ENCODE measurements around the gene VSIG10.
"Not testable (repeated sequence)": the region's sequence is repeated elsewhere in the genome, so short reads cannot be mapped to it uniquely, and the experiment has no call there.

The VSIG10 gene

GRCh38 chr12:118032188-118032587 lies 71.6 kb downstream of the VSIG10 start:
- H3K4me3 ChIP-seq (ENCODE audit: low read length): no peak overlapping the region
- DNase-seq (ENCODE audit: low read depth): no peak
- TF ChIP-seq, protein P1, sequence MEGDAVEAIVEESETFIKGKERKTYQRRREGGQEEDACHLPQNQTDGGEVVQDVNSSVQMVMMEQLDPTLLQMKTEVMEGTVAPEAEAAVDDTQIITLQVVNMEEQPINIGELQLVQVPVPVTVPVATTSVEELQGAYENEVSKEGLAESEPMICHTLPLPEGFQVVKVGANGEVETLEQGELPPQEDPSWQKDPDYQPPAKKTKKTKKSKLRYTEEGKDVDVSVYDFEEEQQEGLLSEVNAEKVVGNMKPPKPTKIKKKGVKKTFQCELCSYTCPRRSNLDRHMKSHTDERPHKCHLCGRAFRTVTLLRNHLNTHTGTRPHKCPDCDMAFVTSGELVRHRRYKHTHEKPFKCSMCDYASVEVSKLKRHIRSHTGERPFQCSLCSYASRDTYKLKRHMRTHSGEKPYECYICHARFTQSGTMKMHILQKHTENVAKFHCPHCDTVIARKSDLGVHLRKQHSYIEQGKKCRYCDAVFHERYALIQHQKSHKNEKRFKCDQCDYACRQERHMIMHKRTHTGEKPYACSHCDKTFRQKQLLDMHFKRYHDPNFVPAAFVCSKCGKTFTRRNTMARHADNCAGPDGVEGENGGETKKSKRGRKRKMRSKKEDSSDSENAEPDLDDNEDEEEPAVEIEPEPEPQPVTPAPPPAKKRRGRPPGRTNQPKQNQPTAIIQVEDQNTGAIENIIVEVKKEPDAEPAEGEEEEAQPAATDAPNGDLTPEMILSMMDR (conservative IDR thresholded peaks at IDR 0.05; ENCODE audit: low read length): no peak

- no peak for DNase-seq (ENCODE audit: low read depth)
- TF ChIP-seq, protein P1 (conservative IDR thresholded peaks at IDR 0.05; ENCODE audit: low read length): no peak
- no peak overlapping the region for H3K4me3 ChIP-seq (ENCODE audit: low read length)
Observed at GRCh38 chr12:118029166-118029565, 74.6 kb downstream of the VSIG10 start.

DNA sequence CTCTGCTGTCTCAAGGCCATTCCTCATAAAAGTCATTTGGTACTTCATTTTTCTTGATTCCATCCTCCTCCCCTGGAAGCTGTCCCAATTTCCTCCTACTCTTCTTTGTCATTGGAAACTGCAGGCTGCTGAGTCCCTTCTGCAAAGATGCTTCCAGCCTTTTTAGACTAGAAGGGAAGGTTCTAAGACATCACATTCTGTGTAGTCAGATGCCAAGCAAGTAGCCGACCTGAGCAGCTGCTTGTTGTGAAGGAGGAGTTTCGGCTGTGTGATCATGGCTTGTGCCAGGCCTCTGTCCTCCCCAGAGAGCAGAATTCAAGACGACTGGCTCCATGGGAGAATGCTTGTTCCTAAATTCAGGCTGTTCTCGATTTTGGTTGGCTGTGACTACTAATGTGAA lies 78.6 kb downstream of the VSIG10 start:
- no peak for DNase-seq (ENCODE audit: low read depth)
- no peak overlapping the region for H3K4me3 ChIP-seq (ENCODE audit: low read length)
- TF ChIP-seq, protein P1 (conservative IDR thresholded peaks at IDR 0.05; ENCODE audit: low read length): no peak

DNA sequence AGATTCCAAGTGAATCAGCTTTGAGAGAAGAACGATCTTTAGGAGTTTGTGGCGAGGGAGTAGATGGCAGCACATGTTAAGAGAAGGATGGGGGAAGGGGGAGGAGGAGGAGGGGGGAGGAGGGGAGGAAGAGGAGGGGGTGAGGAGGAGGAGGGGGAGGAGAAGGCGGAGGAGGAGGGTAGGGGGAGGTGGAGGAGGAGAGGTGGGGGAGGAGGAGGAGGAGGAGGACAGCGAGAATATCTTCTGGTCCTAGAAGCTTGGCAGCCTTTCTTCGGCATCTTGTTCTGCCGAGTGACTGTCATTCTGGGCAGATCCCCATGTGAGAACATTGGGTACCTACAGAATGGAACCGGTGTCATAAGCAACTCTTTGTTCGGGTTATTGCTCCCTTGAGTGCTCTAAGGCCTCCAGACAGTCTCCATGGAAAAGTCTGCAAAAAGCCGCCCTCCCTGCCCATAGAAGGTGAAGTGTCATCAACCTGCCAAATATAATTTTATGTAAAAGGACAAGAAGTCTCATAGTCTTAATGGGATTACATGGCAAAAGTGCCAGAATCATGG lies 80.4 kb downstream of the VSIG10 start:
- DNase-seq (ENCODE audit: low read depth): no peak
- H3K4me3 ChIP-seq (ENCODE audit: low read length): no peak overlapping the region

DNA sequence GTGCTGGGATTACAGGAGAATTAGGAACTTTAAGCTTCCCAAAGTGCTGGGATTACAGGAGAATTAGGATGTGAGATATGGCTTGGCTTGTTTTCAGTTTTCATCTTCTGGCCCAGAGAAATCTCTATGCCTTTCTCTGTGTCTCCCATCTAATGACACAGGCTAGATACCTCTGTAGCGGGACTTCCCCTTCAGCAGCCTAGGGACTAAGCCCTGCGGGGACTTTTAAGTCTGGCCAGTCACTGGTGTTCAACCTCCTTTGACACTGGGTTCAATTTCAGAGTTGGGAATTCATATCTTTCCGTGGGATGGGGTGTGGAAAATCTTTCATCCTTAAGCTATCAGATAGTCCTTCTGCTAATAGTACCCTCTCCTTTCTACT lies 81.1 kb downstream of the VSIG10 start:
- no peak for DNase-seq (ENCODE audit: low read depth)
- TF ChIP-seq, protein P1 (conservative IDR thresholded peaks at IDR 0.05; ENCODE audit: low read length): no peak
- no peak overlapping the region for H3K4me3 ChIP-seq (ENCODE audit: low read length)

More for the DNA sequence above, 80.4 kb downstream of the VSIG10 start:
- TF ChIP-seq, protein P1 (conservative IDR thresholded peaks at IDR 0.05; ENCODE audit: low read length): no peak

GRCh38 chr12:118022097-118022727 lies 81.6 kb downstream of the VSIG10 start:
- DNase-seq (ENCODE audit: low read depth); H3K4me3 ChIP-seq (ENCODE audit: low read length): not testable (repeated sequence)

- TF ChIP-seq, protein P1 (conservative IDR thresholded peaks at IDR 0.05; ENCODE audit: low read length): no peak
- H3K4me3 ChIP-seq (ENCODE audit: low read length): no peak overlapping the region
- DNase-seq (ENCODE audit: low read depth): no peak
Observed at GRCh38 chr12:118020036-118020435, 83.8 kb downstream of the VSIG10 start.
